Right kidney (tissue), 1 donor: ENCODE data around the gene SMARCA1.

Source experiments
- DNase-seq: peaks from one replicate; pipeline ENCODE4 v3.0.0-alpha.2; 2016

Gene SMARCA1

DNA sequence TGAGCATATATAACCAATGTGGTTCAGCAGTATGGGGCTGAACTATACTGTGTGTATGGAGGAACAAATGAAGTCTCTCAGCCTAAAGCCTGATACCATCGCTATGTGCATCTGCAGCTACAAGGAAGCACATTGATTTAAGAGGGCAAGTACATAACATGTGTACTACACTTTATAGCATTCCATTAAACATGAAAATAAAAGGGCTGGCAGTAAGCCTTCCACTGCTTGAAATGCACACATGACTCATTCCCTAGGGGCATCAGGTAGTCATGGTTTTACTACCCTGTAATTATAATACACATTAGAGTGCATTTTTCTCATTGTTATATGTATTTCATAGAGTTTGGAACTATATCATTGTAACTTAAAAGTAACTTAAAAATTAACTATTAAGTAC, 51.2 kb downstream of the SMARCA1 start:
- DNase-seq = no peak

DNA sequence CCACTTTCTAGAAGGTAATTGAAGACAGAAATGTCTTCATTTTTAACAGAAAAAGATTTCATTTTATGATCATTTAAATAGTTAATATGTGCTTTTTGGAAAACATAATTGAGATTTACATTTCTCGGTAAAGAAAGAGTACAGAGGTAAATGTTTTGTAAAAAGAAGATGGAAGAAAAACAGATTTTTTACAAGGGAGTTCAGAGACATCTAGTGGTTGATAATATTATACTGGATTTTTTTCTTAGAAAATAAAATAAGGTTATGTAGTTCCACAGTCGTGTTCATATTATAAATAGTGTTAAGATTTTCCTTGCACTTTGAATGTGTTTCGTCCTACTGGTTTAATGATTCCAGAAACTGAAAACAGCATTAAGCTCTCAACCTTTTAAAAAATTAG, 60.6 kb downstream of the SMARCA1 start:
- DNase-seq = no peak

DNA sequence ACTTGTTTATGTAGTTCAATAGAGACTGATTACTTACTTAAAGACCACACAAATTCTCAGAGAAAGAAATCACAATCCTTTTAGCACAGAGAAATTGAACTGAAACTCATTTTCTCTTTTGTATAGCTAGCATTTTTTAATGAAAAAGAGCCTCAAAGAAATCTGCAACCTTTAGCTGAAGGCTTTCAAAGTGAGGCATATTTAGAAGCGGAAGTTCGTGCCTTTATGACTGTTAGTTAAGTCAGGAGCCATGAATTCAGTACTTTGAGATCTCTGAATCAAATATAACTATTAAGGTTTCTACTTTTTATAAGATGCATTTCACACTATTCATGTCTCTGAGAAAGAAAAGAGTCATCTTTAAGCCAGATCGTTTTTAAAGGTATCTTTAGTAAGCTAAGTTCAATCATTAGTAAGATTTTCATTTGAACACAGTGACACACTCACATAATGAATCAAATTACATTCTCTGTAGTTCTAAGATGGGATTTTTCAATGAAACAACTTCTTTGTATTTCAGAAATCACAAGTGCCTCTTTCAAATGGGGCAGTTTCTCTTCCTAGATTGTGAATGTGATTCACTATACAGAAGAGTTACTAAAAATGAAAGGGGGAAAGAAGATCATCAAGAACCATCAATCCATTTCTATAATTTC, 61.4 kb downstream of the SMARCA1 start:
- DNase-seq = no peak

DNA sequence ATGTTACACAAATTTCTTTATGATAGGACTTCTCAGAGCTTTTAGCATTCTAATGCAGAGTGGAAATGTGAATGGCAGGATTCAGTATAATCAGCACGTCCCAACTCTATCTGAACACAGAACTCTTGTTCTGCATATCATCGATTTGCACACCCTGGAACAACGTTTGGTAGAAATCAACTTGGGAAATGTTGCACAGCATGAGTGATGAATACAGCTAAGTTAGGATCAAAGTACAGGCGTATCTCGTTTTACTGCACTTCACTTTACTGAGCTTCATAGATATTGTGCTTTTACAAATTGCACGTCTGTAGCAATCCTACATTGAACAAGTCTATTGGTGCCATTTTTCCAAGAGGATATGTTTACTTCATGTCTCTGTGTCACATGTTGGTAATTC, 70.8 kb downstream of the SMARCA1 start:
- DNase-seq = no peak

DNA sequence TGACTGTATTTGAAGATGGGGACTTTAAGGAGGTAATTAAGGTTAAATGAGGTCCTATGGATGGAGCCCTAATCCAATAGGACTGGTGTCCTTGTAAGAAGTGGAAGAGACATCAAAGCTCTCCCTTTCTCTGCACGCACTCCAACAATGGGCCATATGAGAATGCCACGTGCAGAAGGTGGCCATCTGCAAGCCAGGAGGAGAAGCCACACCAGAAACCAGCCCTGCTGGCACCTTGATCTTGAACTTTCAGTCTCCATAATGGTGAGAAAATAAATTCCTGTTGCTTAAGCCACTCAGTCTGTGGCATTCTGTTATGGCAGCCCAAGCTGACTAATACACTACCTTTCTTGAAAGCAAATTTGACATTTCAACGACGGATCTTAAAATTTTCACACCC, 73.2 kb downstream of the SMARCA1 start:
- DNase-seq = no peak

DNA sequence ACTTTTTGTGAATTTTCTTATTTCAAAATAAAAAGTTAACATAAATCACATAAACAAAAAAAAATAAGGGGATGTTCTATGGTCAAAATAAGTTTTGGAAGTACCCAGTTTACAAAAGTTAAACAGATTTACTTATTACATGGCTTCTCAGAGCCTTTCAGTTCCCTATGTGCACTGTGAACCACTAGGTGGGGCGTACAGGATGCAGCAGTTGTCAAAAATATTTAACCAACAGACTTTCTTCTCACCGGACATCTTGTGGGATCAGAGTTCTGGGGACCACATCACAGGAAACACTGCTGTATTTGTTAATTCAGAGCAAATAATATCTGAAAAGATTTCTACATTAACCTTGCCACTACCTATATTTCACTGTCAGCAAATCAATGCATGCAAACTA, 74.1 kb downstream of the SMARCA1 start:
- no peak for DNase-seq

DNA sequence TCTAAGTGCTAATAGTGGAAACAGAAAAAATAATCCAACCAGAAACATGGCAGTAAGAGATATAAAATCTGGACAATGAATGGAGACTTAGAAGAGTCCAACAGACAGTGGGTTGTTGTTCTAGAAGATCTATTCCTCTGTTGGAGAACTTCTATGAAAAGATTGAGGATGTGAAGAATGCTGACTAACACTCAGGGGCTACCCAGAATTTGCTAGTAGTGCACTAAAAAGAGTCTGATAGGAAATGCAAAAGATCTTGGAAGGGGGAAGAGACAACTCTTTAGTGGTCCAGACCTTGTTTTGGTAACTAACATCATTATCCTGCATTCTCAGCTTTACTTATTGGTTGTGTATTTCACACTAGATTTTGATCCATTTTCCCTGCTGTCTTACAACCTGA, 77.9 kb downstream of the SMARCA1 start:
- no peak for DNase-seq

DNA sequence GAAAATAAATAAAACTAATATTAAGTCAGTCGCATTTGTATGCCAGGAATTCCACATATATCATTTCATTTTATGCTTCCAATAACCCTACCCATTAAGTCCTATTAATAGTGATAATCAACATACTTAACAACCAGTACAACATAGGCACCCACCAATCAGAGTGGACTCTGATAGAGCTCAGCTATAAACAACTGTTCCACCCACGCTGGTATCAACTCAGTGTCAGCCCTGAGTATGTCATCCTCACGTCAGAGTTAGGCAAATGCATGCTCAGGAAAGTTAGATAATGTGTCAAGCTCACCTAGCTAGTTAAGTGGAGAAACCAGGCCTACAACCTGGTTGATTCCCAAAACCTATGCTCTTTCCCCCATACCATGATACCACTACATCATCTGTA, 89.3 kb downstream of the SMARCA1 start:
- DNase-seq = no peak

DNA sequence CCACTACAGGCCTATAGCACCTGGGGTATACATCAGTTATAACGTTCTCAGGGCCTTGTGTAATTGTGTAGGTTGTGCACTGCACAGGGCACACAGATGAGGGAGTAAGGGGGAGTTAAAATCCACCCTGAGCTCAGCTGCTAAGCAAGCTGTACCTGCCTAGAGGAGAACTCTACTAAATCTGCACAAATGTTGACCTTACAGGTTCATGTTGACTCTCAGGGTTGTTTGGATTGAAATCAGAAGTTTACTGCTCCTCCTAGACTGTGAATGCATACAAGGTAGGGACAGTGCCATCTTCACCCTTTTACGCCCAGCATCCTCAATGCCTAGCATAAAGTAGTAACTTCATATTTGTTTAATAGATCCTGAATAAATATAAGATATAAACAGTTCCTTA, 89.8 kb downstream of the SMARCA1 start:
- DNase-seq = no peak

DNA sequence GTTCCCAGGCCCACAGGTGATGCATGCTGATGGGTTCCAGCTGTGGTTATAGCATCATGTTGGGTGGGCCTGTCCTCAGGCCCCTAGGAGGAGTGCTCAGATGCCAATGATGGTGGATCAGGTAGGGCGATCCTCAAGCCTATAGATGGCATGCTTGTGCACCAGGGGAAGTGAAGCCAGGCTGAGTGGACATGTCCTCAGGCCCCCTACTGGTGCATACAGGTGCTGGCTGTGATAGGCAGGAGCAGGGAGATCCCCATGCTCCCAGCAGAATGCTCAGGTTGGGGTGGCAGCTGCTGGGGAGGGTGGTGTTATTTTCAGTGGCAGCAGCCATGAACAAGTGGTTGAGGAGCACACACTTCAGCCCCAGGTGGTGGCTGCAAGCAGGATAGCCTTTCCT, 96.0 kb downstream of the SMARCA1 start:
- DNase-seq = no peak

DNA sequence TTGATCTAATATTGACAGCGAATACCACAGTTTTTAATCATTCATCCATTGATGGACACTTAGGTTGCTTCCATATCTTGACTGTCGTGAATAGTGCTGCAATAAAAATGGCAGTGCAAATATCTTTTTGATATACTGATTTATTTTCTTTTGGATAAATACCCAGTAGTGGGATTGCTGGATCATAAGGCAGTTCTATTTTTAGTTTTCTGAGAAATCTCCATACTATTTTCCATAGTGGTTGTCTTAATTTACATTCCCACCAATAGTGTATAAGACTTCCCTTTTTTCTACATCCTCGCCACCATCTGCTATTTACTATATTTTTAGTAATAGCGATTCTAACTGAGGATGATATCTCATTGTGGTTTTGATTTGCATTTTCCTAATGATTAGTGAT, 100.1 kb downstream of the SMARCA1 start:
- DNase-seq = no peak

DNA sequence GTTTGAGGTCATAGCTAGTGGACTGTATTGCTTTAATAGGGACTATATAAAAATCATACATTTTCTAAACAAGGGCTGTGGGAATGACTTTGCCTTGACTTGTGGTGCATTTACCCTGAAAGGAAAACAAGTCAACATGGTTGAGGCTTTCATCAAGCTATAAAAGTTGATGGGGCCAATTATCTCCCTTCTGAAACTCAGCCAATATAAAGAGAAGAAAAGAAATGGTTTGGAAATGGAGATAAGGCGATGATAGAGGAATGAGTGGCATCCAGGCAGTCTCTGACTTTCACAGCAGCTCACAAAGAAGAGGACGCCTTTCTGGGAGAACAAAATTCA, 118.7 kb downstream of the SMARCA1 start:
- DNase-seq = no peak

DNA sequence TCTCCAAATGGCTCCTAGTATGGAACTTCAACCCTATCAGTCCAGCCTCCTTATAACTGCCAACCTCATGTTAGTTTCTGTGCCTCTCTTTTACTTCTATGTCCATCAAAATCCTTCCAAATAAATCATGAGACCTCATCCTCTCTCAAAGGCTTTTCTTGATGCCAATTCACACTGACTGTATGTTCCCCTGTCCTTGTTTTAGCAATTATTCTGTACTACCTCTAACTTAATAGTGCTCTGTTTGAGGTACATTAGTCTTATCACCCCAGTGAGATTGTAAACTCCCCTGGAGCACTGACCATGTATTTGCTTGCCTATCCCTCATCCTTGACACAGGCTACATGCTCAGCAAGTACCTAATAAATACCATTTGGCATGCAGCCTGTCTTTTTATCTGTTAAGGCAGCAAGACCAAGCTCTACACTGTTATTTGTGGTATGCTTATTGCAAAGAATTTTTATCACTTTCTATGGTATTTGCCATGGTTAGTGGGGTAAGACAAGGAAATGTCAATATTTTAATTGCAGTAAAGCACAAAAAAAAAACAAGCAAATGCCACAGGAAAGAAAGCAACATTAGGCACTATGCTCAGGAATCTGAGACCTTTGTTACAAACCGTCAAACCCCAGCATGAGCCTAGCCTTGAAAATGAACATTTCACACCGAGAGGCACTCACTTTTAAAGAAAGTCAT, 119.2 kb downstream of the SMARCA1 start:
- DNase-seq = no peak
